Measurements from ENCODE around the gene SYT1. TPM values are rescaled to one million over a fixed set of nuclear protein-coding genes. Genes with fewer than 3 reads are reported as not detected.

Gene SYT1
- total and polyA plus RNA-seq, 2 of the 8 experiments (the other 6 are each of a cell fraction or from before 2014, with no cell fraction given) = 11.0 to 34.6 TPM

- TF ChIP-seq CHD7 (IDR thresholded peaks at IDR 0.05; ENCODE audit: insufficient replicate concordance, low read length) (no peak), SUZ12 (IDR thresholded peaks at IDR 0.05; ENCODE audit: low read length) (no peak), RAD21 (IDR thresholded peaks at IDR 0.05 in 1 of 2, conservative IDR thresholded peaks at IDR 0.05 in 1 of 2; ENCODE audit: low read depth in 2 of 2, low read length in 2 of 2) (no peak), RFX5 (IDR thresholded peaks at IDR 0.05; ENCODE audit: borderline replicate concordance, low read depth, low read length) (no peak), USF2 (IDR thresholded peaks at IDR 0.05; ENCODE audit: low read length) (no peak), POU5F1 (IDR thresholded peaks at IDR 0.05; ENCODE audit: low read depth, low read length) (no peak), HDAC2 (IDR thresholded peaks at IDR 0.05; ENCODE audit: borderline replicate concordance in 1 of 2, low read depth in 2 of 2, low read length in 2 of 2) (no peak), JUN (IDR thresholded peaks at IDR 0.05; ENCODE audit: low read depth, low read length) (no peak), KDM5A (IDR thresholded peaks at IDR 0.05; ENCODE audit: low read length) (no peak)
These were observed 431.6 kb downstream of the SYT1 start (continued) for GRCh38 chr12:79296133-79296532.

Data from H1 (cell line).